Measurements from ENCODE around the gene USP22. TPM values are rescaled to one million over a fixed set of nuclear protein-coding genes. Genes with fewer than 3 reads are reported as not detected.

The USP22 gene
- total RNA-seq, 3 donors from 2014 or later (not counting 1 experiment from before 2014, with no cell fraction given), result 121 to 155 (median 140) TPM

GRCh38 chr17:20955427-20956323, 87.1 kb downstream of the USP22 start:
- no peak overlapping the region for H3K27ac Mint-ChIP-seq
- H3K9me3 Mint-ChIP-seq, result no peaks in the 10 kb centered on the region

GRCh38 chr17:20954794-20955193, 88.0 kb downstream of the USP22 start:
- no peaks in the 10 kb centered on the region for H3K4me1 Mint-ChIP-seq
- Histone ChIP-seq H3K27me3 (ENCODE audit: control insufficient read depth, insufficient read depth, low read length) (no peaks in the 10 kb centered on the region), H3K9me3 (ENCODE audit: control insufficient read depth, insufficient read depth, low read length) (no peaks in the 10 kb centered on the region), H3K4me1 (ENCODE audit: control insufficient read depth, insufficient read depth, low read length) (no peaks in the 10 kb centered on the region), H3K36me3 (ENCODE audit: control insufficient read depth, insufficient read depth, low read length) (no peaks in the 10 kb centered on the region), H3K27ac (ENCODE audit: low read length) (no peak overlapping the region), H3K4me3 (ENCODE audit: low read length) (no peak overlapping the region)
- no peak for ATAC-seq
- whole genome bisulfite sequencing (ENCODE audit: insufficient coverage), result 71% methylated on average over 2 of the region's 4 CpGs
- DNase-seq, result no peak
- intact Hi-C loops (cut with micrococcal nuclease), result no loop called here
- no peak for TF ChIP-seq CTCF (IDR thresholded peaks at IDR 0.05)
- H3K4me3 Mint-ChIP-seq, result no peak overlapping the region
- H3K36me3 Mint-ChIP-seq, result no peaks in the 10 kb centered on the region
- H3K27me3 Mint-ChIP-seq (ENCODE audit: low read depth in 2 of 2), result peaks cover 27 to 60% of the 10 kb centered on the region in 2 donors
- H3K27ac Mint-ChIP-seq, result no peak overlapping the region
- no peaks in the 10 kb centered on the region for H3K9me3 Mint-ChIP-seq

More at GRCh38 chr17:20955427-20956323, 87.1 kb downstream of the USP22 start:
- Mint-ChIP-seq H3K4me1 (no peaks in the 10 kb centered on the region), H3K4me3 (no peak overlapping the region), H3K36me3 (no peaks in the 10 kb centered on the region), H3K27me3 (ENCODE audit: low read depth in 2 of 2) (peaks cover 26 to 55% of the 10 kb centered on the region in 2 donors)
- no peaks in the 10 kb centered on the region for H3K9me3 ChIP-seq (ENCODE audit: control insufficient read depth, insufficient read depth, low read length)
- H3K36me3 ChIP-seq (ENCODE audit: control insufficient read depth, insufficient read depth, low read length), result no peaks in the 10 kb centered on the region
- 81% methylated on average over 4 of the region's 6 CpGs for WGBS (ENCODE audit: insufficient coverage)
- intact Hi-C loops (cut with micrococcal nuclease), result no loop called here
- no peaks in the 10 kb centered on the region for H3K27me3 ChIP-seq (ENCODE audit: control insufficient read depth, insufficient read depth, low read length)
- no peak for DNase-seq
- ATAC-seq, result no peak
- TF ChIP-seq CTCF (IDR thresholded peaks at IDR 0.05), result no peak
- H3K4me3 ChIP-seq (ENCODE audit: low read length), result no peak overlapping the region
- H3K4me1 ChIP-seq (ENCODE audit: control insufficient read depth, insufficient read depth, low read length), result no peaks in the 10 kb centered on the region
- no peak overlapping the region for H3K27ac ChIP-seq (ENCODE audit: low read length)

GRCh38 chr17:20952183-20952582, 90.6 kb downstream of the USP22 start:
- intact Hi-C loops (cut with micrococcal nuclease), result no loop called here

More at GRCh38 chr17:20952183-20952582, 90.6 kb downstream of the USP22 start:
- Mint-ChIP-seq H3K27ac (no peak overlapping the region), H3K36me3 (no peaks in the 10 kb centered on the region), H3K9me3 (no peaks in the 10 kb centered on the region), H3K27me3 (ENCODE audit: low read depth in 2 of 2) (peaks cover 23 to 46% of the 10 kb centered on the region in 2 donors), H3K4me1 (no peaks in the 10 kb centered on the region), H3K4me3 (no peak overlapping the region)
- Histone ChIP-seq H3K27me3 (ENCODE audit: control insufficient read depth, insufficient read depth, low read length) (no peaks in the 10 kb centered on the region), H3K4me1 (ENCODE audit: control insufficient read depth, insufficient read depth, low read length) (no peaks in the 10 kb centered on the region), H3K9me3 (ENCODE audit: control insufficient read depth, insufficient read depth, low read length) (no peaks in the 10 kb centered on the region), H3K36me3 (ENCODE audit: control insufficient read depth, insufficient read depth, low read length) (no peaks in the 10 kb centered on the region), H3K27ac (ENCODE audit: low read length) (no peak overlapping the region), H3K4me3 (ENCODE audit: low read length) (no peak overlapping the region)
- no peak for ATAC-seq
- DNase-seq, result no peak
- no peak for TF ChIP-seq CTCF (IDR thresholded peaks at IDR 0.05)
- WGBS (ENCODE audit: insufficient coverage), result 80% methylated on average over 6 of the region's 7 CpGs

Other genes with a start within 250 kb of the USP22 start
- gene DHRS7B, start 84.0 kb upstream of the USP22 start, total RNA-seq, result 10 to 100 TPM; 10.3 to 13.4 (median 11.5) TPM
- gene TMEM11, start 171.2 kb upstream of the USP22 start, total RNA-seq, result 10 to 100 TPM; 18.4 to 27.0 (median 18.6) TPM
- 10 to 100 TPM; 10.9 to 16.3 (median 14.1) TPM for gene NATD1, start 210.4 kb upstream of the USP22 start, total RNA-seq
- gene MAP2K3, start 241.7 kb upstream of the USP22 start, total RNA-seq, result 100 to 1,000 TPM; 139 to 165 (median 162) TPM

All from natural killer cell (primary cell).